DOHH2 (cell line): Measurements from ENCODE around the gene CPOX.

Experiments
- EZH2phosphoT487 ChIP-seq: fragments of 200-600 bp; sonication (generic); IDR thresholded peaks from 2 replicates; pipeline ENCODE4 v1.6.1; 2017; ENCODE audit warnings: borderline replicate concordance, mild to moderate bottlenecking, antibody characterized with exemption, low read length, moderate library complexity, mixed read lengths
- TF ChIP-seq, protein P1 (sequence below): fragments of 200-600 bp; sonication (generic); IDR thresholded peaks from one replicate; pipeline ENCODE4 v1.5.1; 2014; ENCODE audit warnings: antibody characterized with exemption, mild to moderate bottlenecking, low read depth, low read length; ENCODE audit not compliant: poor library complexity, severe bottlenecking

DNA sequence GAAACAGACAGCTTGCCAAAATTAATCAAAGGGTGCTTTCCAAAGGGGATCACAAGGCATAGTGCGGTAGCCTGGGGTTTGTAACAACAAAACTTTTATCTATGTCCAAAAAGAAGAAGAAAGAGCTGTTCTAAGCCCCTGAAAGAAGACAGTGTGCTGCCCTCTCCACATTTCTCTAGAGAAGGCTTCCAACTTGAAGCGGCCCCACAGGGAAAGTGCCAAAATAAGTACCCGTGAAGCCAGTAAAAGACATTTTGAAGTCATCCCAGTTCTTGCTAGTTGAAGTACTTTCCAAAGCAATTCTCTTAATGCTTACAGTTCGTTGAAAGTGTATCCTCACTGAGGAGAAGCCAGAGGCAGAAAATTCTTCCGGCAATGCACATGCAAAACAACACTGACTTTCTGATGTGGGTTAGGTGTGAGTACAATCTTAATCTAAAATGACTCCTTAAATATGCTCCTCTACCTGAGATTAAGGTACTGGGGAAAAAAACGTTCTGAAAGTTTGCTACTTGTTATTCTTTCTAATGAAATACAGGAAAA, 40.3 kb downstream of the CPOX start:
- TF ChIP-seq, protein P1, sequence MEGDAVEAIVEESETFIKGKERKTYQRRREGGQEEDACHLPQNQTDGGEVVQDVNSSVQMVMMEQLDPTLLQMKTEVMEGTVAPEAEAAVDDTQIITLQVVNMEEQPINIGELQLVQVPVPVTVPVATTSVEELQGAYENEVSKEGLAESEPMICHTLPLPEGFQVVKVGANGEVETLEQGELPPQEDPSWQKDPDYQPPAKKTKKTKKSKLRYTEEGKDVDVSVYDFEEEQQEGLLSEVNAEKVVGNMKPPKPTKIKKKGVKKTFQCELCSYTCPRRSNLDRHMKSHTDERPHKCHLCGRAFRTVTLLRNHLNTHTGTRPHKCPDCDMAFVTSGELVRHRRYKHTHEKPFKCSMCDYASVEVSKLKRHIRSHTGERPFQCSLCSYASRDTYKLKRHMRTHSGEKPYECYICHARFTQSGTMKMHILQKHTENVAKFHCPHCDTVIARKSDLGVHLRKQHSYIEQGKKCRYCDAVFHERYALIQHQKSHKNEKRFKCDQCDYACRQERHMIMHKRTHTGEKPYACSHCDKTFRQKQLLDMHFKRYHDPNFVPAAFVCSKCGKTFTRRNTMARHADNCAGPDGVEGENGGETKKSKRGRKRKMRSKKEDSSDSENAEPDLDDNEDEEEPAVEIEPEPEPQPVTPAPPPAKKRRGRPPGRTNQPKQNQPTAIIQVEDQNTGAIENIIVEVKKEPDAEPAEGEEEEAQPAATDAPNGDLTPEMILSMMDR: no peak
- TF ChIP-seq EZH2phosphoT487: no peak
